ENCODE data around the gene C4BPB.
A peak's percentile ranks its signal among the peaks of the same experiment; 100 is the strongest.

The C4BPB gene

DNA sequence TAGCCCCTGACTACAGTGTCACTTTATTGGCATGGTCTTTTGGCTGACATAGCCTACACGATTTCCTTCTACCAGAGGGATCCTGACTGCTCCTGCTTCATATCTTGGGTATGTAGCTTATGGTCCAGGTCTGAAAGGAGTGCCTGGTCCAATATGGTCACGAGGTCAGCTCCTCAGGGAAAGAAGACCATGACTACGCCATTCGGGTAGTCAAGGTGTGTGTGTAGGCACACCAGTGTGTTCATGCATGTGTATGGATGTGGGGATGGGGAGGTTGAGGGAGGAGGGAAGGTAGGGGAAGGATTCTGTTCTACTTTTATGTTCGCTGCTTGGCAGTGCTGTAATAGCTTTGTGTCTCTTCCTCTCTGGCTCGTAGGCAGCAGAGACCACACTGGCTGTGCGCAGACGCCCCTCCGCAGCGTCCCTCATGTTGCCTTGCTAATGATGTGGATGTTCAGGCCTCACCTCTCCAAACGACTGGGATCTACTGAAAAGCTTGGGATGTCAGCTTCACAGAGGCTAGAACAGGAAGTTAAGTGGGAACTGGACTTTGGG is 10.0 kb upstream of the C4BPB start:
- no peak for DNase-seq
- no peaks in the 10 kb centered on the region for H3K9me3 ChIP-seq
- no peak overlapping the region for H3K4me3 ChIP-seq (ENCODE audit: low read depth, low read length)
- TF ChIP-seq, protein P1, sequence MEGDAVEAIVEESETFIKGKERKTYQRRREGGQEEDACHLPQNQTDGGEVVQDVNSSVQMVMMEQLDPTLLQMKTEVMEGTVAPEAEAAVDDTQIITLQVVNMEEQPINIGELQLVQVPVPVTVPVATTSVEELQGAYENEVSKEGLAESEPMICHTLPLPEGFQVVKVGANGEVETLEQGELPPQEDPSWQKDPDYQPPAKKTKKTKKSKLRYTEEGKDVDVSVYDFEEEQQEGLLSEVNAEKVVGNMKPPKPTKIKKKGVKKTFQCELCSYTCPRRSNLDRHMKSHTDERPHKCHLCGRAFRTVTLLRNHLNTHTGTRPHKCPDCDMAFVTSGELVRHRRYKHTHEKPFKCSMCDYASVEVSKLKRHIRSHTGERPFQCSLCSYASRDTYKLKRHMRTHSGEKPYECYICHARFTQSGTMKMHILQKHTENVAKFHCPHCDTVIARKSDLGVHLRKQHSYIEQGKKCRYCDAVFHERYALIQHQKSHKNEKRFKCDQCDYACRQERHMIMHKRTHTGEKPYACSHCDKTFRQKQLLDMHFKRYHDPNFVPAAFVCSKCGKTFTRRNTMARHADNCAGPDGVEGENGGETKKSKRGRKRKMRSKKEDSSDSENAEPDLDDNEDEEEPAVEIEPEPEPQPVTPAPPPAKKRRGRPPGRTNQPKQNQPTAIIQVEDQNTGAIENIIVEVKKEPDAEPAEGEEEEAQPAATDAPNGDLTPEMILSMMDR (IDR thresholded peaks at IDR 0.05; ENCODE audit: low read depth, low read length), result no peak
- no peaks in the 10 kb centered on the region for H3K36me3 ChIP-seq
- peaks cover 63% of the 10 kb centered on the region for H3K27me3 ChIP-seq
- H3K4me1 ChIP-seq, result no peaks in the 10 kb centered on the region

DNA sequence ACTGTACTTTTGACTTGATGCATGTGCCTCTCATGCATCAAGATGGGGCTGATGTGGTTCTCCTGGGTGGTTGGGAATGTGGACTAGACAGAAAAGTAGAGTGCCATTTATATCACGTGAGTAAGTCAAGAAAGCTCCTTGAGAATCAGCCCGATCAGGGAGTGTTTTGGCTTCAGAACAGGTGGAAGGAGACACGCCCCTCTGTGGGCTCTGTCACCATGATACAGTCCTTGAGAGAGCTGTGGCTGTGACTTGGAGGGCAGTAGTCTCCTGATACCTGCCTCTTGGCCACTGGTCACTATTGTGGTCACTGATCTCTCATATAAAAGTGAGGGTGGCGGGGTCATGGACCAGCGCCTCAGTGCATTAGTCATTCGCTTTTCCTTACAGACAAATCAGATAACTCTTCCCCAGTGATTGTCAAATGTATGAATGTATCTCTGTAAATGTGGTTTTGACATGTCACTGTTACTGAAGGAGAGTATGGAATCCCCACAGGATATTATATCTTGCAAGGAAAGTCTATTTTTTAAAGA is 8.9 kb upstream of the C4BPB start:
- H3K36me3 ChIP-seq, result no peaks in the 10 kb centered on the region
- TF ChIP-seq, protein P1 (IDR thresholded peaks at IDR 0.05; ENCODE audit: low read depth, low read length), result no peak
- H3K4me3 ChIP-seq (ENCODE audit: low read depth, low read length), result no peak overlapping the region
- DNase-seq, result no peak
- H3K9me3 ChIP-seq, result no peaks in the 10 kb centered on the region
- peaks cover 62% of the 10 kb centered on the region for H3K27me3 ChIP-seq
- no peaks in the 10 kb centered on the region for H3K4me1 ChIP-seq

DNA sequence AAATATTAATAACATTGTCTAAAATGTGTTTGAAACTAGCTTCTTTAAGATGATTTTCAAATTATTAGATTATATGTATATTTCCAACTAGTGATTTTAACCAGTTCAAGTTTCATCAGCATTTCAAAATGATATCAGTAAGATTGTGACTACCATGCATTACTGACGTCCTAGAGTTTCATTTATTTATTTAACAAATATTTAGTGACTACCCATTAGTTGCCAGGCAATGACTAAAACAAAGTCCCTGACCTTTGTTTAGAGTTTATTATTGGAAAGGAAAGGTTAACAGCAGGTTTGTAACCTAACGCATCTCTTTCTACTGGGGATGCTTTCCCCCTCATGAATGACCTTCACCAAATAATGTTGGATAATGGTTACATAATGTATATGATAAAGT is 7.6 kb upstream of the C4BPB start:
- TF ChIP-seq, protein P1 (IDR thresholded peaks at IDR 0.05; ENCODE audit: low read depth, low read length), result no peak
- peaks cover 54% of the 10 kb centered on the region for H3K27me3 ChIP-seq
- no peaks in the 10 kb centered on the region for H3K9me3 ChIP-seq
- no peak for DNase-seq
- H3K4me3 ChIP-seq (ENCODE audit: low read depth, low read length), result no peak overlapping the region
- H3K4me1 ChIP-seq, result no peaks in the 10 kb centered on the region
- no peaks in the 10 kb centered on the region for H3K36me3 ChIP-seq

DNA sequence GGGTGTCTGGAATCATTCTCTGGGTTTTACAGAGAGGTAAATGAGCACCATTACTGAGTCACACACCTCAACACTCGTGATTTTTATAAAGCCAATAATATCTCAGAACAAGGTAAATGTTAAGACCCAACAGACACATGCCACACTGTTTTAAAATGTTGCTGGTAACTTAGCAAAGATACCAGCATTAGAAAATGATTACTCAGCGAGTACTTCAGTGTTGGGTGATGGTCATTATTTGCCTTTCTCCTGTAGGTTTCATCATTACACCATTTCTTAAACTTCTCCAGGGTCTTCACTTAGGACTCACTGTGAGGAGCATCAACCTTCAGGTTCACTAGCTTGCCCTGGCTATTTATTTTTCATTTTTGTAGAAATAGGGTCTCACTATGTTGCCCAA is 6.9 kb upstream of the C4BPB start:
- H3K27me3 ChIP-seq, result peaks cover 49% of the 10 kb centered on the region
- TF ChIP-seq, protein P1 (IDR thresholded peaks at IDR 0.05; ENCODE audit: low read depth, low read length), result no peak
- no peak for DNase-seq

DNA sequence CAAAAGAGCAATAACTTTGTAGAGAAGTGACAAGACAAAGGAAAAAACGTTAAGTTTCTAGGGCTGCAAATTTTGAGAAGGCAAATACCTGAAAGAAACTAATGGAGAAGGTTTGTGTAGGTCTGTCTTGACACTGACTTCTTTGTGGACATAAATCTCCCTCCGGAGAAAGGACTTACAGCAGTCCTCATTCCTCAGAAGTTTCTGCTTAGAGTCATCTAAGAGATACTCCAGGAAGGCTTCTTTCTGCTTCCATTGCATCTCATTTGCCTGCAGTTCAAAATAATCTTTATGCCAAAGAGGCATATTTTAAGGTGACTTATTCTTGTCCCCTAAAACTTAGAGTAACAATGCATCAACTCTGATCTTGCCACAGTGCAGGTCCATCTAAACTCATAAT is 4.4 kb upstream of the C4BPB start:
- no peak overlapping the region for H3K4me3 ChIP-seq (ENCODE audit: low read depth, low read length)
- H3K9me3 ChIP-seq, result no peaks in the 10 kb centered on the region
- no peak for DNase-seq
- TF ChIP-seq, protein P1 (IDR thresholded peaks at IDR 0.05; ENCODE audit: low read depth, low read length), result no peak
- H3K4me1 ChIP-seq, result no peaks in the 10 kb centered on the region
- H3K36me3 ChIP-seq, result no peaks in the 10 kb centered on the region
- peaks cover 60% of the 10 kb centered on the region for H3K27me3 ChIP-seq

More for the DNA sequence above, 6.9 kb upstream of the C4BPB start:
- Histone ChIP-seq H3K36me3 (no peaks in the 10 kb centered on the region), H3K9me3 (no peaks in the 10 kb centered on the region), H3K4me1 (no peaks in the 10 kb centered on the region), H3K4me3 (ENCODE audit: low read depth, low read length) (no peak overlapping the region)

DNA sequence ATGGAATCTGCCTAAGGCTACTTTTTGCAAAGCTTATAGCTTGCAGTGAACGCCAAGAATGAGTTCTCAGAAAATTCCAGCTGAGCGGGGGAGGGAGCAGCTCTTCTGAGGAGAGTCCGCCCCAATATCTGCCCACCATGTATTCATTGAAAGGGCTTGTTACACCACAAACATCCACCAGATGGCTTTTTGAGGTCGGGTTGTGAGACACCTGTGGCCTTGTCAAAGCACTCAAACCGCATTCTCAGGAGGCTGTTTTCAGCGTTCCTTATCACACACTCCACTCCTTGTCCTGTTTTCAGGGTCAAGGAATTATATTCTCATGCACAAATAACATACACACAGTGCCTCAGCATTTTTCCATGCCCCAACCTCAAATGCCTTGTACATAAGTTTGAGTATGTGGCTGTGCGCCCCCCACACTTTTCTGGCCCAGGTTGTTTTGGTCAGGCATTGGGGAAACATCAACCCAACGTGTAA is 3.9 kb upstream of the C4BPB start:
- no peaks in the 10 kb centered on the region for H3K4me1 ChIP-seq

More for the DNA sequence above, 3.9 kb upstream of the C4BPB start:
- Histone ChIP-seq H3K4me3 (ENCODE audit: low read depth, low read length) (no peak overlapping the region), H3K27me3 (peaks cover 61% of the 10 kb centered on the region), H3K36me3 (no peaks in the 10 kb centered on the region), H3K9me3 (no peaks in the 10 kb centered on the region)
- TF ChIP-seq, protein P1 (IDR thresholded peaks at IDR 0.05; ENCODE audit: low read depth, low read length), result peak; percentile 66
- DNase-seq, result peak; percentile 44
